Measurements from ENCODE around the gene FOXO1. TPM values are rescaled to one million over a fixed set of nuclear protein-coding genes. Genes with fewer than 3 reads are reported as not detected.

Gene FOXO1
- total RNA-seq, 2 experiments from 2014 or later: 29.2 to 42.1 TPM

DNA sequence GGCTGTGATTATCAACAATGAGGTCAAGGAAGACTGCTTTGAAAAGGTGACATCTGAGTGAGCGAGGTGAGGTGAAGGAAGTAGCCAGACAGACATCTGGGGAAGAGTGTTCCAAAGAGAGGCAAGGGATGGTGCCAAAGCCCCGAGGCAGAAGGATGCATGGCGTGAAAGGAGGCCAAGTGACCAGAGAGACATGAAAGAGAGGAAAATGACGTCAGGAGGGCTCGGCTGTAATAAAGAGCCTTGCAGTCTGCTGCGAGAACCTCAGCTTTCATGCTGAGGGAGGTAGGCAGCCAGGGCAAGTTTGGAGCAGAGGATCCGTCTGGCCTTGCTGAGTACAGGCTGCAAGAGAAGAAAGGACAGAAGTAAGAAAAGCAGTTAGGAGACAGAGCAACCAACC is 50.8 kb downstream of the FOXO1 start:
- TF ChIP-seq, protein P1, sequence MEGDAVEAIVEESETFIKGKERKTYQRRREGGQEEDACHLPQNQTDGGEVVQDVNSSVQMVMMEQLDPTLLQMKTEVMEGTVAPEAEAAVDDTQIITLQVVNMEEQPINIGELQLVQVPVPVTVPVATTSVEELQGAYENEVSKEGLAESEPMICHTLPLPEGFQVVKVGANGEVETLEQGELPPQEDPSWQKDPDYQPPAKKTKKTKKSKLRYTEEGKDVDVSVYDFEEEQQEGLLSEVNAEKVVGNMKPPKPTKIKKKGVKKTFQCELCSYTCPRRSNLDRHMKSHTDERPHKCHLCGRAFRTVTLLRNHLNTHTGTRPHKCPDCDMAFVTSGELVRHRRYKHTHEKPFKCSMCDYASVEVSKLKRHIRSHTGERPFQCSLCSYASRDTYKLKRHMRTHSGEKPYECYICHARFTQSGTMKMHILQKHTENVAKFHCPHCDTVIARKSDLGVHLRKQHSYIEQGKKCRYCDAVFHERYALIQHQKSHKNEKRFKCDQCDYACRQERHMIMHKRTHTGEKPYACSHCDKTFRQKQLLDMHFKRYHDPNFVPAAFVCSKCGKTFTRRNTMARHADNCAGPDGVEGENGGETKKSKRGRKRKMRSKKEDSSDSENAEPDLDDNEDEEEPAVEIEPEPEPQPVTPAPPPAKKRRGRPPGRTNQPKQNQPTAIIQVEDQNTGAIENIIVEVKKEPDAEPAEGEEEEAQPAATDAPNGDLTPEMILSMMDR (conservative IDR thresholded peaks at IDR 0.05; ENCODE audit: low read length): no peak
- no peak for TF ChIP-seq EZH2phosphoT487 (IDR thresholded peaks at IDR 0.05; ENCODE audit: borderline replicate concordance, low read depth, low read length)
- BruUV-seq (replicated peaks): no TSS peak
- DNase-seq (ENCODE audit: low spot score): no peak
- peak overlapping the region; percentile 37 for H3K4me2 ChIP-seq (ENCODE audit: low read length)
- H3K4me3 ChIP-seq (ENCODE audit: low read depth, low read length, poor library complexity, severe bottlenecking): no peak overlapping the region
- ChIA-PET POLR2A (interaction anchor here (0.7 kb wide), 1 partner anchor 8 kb away, joined by 3 read pairs; no protein-coding TSS in a partner anchor), CTCF (ENCODE audit: unreplicated experiment) (no interaction called here)
- H3K36me3 ChIP-seq (ENCODE audit: insufficient read depth, low read length): peaks cover 56% of the 10 kb centered on the region
- H4K20me1 ChIP-seq (ENCODE audit: insufficient read depth, low read length): peaks cover 34% of the 10 kb centered on the region; the same call in 1 of the 2 replicates
- peaks cover 100% of the 10 kb centered on the region for H3K79me2 ChIP-seq (ENCODE audit: insufficient read depth, low read depth, low read length)
- H3K9me3 ChIP-seq (ENCODE audit: low read length): no peaks in the 10 kb centered on the region
- peaks cover 51% of the 10 kb centered on the region for H3K4me1 ChIP-seq (ENCODE audit: insufficient read depth, low read length, poor library complexity, severe bottlenecking)
- no peak overlapping the region for H2AFZ ChIP-seq (ENCODE audit: low read length)
- no peak overlapping the region for H3K27ac ChIP-seq (ENCODE audit: low read depth, low read length, poor library complexity, severe bottlenecking)
- no peaks in the 10 kb centered on the region for H3K9me2 ChIP-seq (ENCODE audit: insufficient read depth, low read length)
- intact Hi-C loops (cut with micrococcal nuclease; ENCODE audit: unreplicated experiment): no loop called here

DNA sequence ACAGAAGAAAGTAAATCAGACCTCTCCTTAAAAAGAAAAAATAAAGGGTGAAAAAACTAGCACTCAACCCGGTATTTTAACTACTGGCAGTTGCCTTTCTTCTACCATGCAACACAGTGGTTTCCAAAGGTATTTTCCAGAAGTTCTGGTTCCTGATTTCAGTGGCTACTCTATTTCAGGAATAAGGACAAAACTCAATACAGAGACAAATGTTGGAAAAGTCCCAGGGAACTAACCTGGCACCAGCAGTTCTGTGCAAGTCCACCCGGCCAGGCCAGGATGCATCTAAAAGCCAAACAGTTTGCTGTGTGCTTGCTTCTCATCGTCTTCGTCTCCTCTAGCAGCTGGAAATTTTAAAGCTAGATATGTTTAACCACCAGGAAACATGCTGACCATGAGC is 52.5 kb downstream of the FOXO1 start:
- intact Hi-C loops (cut with micrococcal nuclease; ENCODE audit: unreplicated experiment): no loop called here
- ChIA-PET POLR2A (interaction anchor here (0.7 to 1.4 kb wide), 5 partner anchors 8 to 970 kb away, joined by 3 to 6 read pairs (median 3); no protein-coding TSS in a partner anchor), CTCF (ENCODE audit: unreplicated experiment) (no interaction called here)
- Histone ChIP-seq H3K9me2 (ENCODE audit: insufficient read depth, low read length) (no peaks in the 10 kb centered on the region), H3K4me3 (ENCODE audit: low read depth, low read length, poor library complexity, severe bottlenecking) (no peak overlapping the region), H3K36me3 (ENCODE audit: insufficient read depth, low read length) (peaks cover 65% of the 10 kb centered on the region), H3K79me2 (ENCODE audit: insufficient read depth, low read depth, low read length) (peaks cover 100% of the 10 kb centered on the region), H3K27ac (ENCODE audit: low read depth, low read length, poor library complexity, severe bottlenecking) (peak overlapping the region; percentile 26), H2AFZ (ENCODE audit: low read length) (no peak overlapping the region), H3K4me1 (ENCODE audit: insufficient read depth, low read length, poor library complexity, severe bottlenecking) (peaks cover 47% of the 10 kb centered on the region), H4K20me1 (ENCODE audit: insufficient read depth, low read length) (peaks cover 26% of the 10 kb centered on the region; the same call in 1 of the 2 replicates), H3K4me2 (ENCODE audit: low read length) (peak overlapping the region; percentile 39), H3K9me3 (ENCODE audit: low read length) (0 out of 2 replicates have a peak, but pooled peaks cover 2% of the 10 kb centered on the region)
- DNase-seq (ENCODE audit: low spot score): no peak
- TF ChIP-seq, protein P1 (conservative IDR thresholded peaks at IDR 0.05; ENCODE audit: low read length): no peak
- no peak for TF ChIP-seq EZH2phosphoT487 (IDR thresholded peaks at IDR 0.05; ENCODE audit: borderline replicate concordance, low read depth, low read length)
- no TSS peak for BruUV-seq (replicated peaks)

DNA sequence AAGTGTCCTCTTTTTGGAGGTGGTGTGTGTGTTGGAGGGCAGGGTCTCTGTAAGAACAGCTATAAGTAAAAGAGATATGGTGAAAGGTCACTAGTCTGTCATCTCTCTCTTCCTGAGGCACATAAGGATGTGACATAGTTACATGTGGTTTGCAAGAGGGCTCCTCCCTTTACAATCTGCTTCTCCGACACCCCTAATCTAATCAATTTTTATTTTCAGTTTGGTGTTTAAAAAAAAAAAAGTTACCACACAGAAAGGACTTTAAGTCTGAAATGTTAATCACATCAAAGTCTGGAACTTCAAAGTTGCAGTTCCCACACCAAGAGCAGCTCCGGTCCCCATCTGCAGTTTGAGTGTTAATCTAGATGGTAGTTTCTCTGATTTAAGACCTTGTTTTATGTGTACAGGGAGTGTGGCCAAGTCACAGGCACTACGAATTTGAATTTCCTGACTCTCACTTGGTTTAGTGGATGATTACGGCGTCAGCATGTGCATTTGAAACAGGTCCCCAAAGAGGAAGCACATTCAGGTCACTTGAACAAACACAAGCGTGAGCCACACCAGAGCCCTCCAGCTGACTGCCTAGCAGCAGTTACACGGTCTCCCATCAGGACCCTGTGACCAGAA is 53.1 kb downstream of the FOXO1 start:
- Histone ChIP-seq H3K9me2 (ENCODE audit: insufficient read depth, low read length) (no peaks in the 10 kb centered on the region), H3K9me3 (ENCODE audit: low read length) (peaks cover 8% of the 10 kb centered on the region), H4K20me1 (ENCODE audit: insufficient read depth, low read length) (peaks cover 26% of the 10 kb centered on the region; the same call in 1 of the 2 replicates), H3K4me3 (ENCODE audit: low read depth, low read length, poor library complexity, severe bottlenecking) (no peak overlapping the region), H2AFZ (ENCODE audit: low read length) (no peak overlapping the region), H3K79me2 (ENCODE audit: insufficient read depth, low read depth, low read length) (peaks cover 100% of the 10 kb centered on the region), H3K4me2 (ENCODE audit: low read length) (peak overlapping the region; percentile 39), H3K4me1 (ENCODE audit: insufficient read depth, low read length, poor library complexity, severe bottlenecking) (peaks cover 47% of the 10 kb centered on the region), H3K36me3 (ENCODE audit: insufficient read depth, low read length) (peaks cover 68% of the 10 kb centered on the region), H3K27ac (ENCODE audit: low read depth, low read length, poor library complexity, severe bottlenecking) (peak overlapping the region; percentile 26)
- TF ChIP-seq EZH2phosphoT487 (IDR thresholded peaks at IDR 0.05; ENCODE audit: borderline replicate concordance, low read depth, low read length): no peak
- TF ChIP-seq, protein P1 (conservative IDR thresholded peaks at IDR 0.05; ENCODE audit: low read length): no peak
- intact Hi-C loops (cut with micrococcal nuclease; ENCODE audit: unreplicated experiment): no loop called here
- CTCF ChIA-PET (ENCODE audit: unreplicated experiment): no interaction called here
- POLR2A ChIA-PET: interaction anchor here (0.7 to 1.4 kb wide), 6 partner anchors 9 to 970 kb away, joined by 3 to 6 read pairs (median 3); no protein-coding TSS in a partner anchor
- BruUV-seq (replicated peaks): no TSS peak
- peak; percentile 68 for DNase-seq (ENCODE audit: low spot score)
